ENCODE results near the gene PTPN23. TPM values are rescaled to one million over a fixed set of nuclear protein-coding genes. Genes with fewer than 3 reads are reported as not detected.

Gene PTPN23
- total RNA-seq: 48.5 TPM
- 12.6 TPM for polyA plus RNA-seq (ENCODE audit: insufficient read depth, low read depth, low replicate concordance)
- long read RNA-seq, donor 1, partial matches to known transcripts: 38 of 40 reads
- long read RNA-seq, donor 1, other reads (novel, unspliced or antisense): 0 of 40 reads
- long read RNA-seq, donor 2, partial matches to known transcripts: 18 of 27 reads
- long read RNA-seq, donor 2, other reads (novel, unspliced or antisense): 6 of 27 reads
- long read RNA-seq, donor 3, partial matches to known transcripts: 17 of 17 reads
- long read RNA-seq, donor 3, other reads (novel, unspliced or antisense): 0 of 17 reads
- long read RNA-seq, donor 4, full-length matches to known transcripts: 2 of 2 reads
- long read RNA-seq, donor 4, partial matches to known transcripts: 0 of 2 reads
- long read RNA-seq, donor 4, other reads (novel, unspliced or antisense): 0 of 2 reads
- long read RNA-seq, donor 5: 0 reads
- long read RNA-seq, donor 6: 0 reads
- long read RNA-seq, donor 7, partial matches to known transcripts: 9 of 11 reads
- long read RNA-seq, donor 7, other reads (novel, unspliced or antisense): 2 of 11 reads
- long read RNA-seq, donor 8, partial matches to known transcripts: 11 of 12 reads
- long read RNA-seq, donor 8, other reads (novel, unspliced or antisense): 0 of 12 reads
- long read RNA-seq, donor 9, partial matches to known transcripts: 5 of 7 reads
- long read RNA-seq, donor 9, other reads (novel, unspliced or antisense): 0 of 7 reads
- long read RNA-seq, donor 10, partial matches to known transcripts: 31 of 39 reads
- long read RNA-seq, donor 10, other reads (novel, unspliced or antisense): 5 of 39 reads

- H3K27me3 ChIP-seq (ENCODE audit: control insufficient read depth, insufficient read depth, low read length): no peaks in the 10 kb centered on the region
- intact Hi-C loops (cut with DNase I): no loop called here
- peak; percentile 38 for FAIRE-seq
These were observed at the start of gene PTPN23 for GRCh38 chr3:47380601-47381316. TSS of gene PTPN23 (plus strand) at chr3:47381021. CDS start at chr3:47381097, 76 bp downstream.

GRCh38 chr3:47333907-47334306, 46.9 kb upstream of the PTPN23 start:
- DNase-seq (no peak), FAIRE-seq (no peak)
- no peak overlapping the region for H3K27ac ChIP-seq (ENCODE audit: low read depth in 2 of 2, low read length in 2 of 2)
- peaks cover 2 to 46% (median 35%) of the 10 kb centered on the region in 3 donors for H3K36me3 ChIP-seq (ENCODE audit: control insufficient read depth in 2 of 3, insufficient read depth in 3 of 3, low read length in 3 of 3)
- intact Hi-C loops (cut with DNase I): no loop called here
- no peaks in the 10 kb centered on the region for H3K4me1 ChIP-seq (ENCODE audit: control insufficient read depth in 2 of 3, insufficient read depth in 2 of 3, low read depth in 1 of 3, low read length in 3 of 3)
- TF ChIP-seq CTCF (IDR thresholded peaks at IDR 0.05; ENCODE audit: borderline replicate concordance, extremely low read depth, insufficient read depth): no peak
- no peaks in the 10 kb centered on the region for H3K9me3 ChIP-seq (ENCODE audit: control insufficient read depth in 2 of 3, insufficient read depth in 1 of 3, low read length in 3 of 3)
- no peak overlapping the region for H3K9ac ChIP-seq (ENCODE audit: low read length in 3 of 3)
- no peak overlapping the region for H3K4me3 ChIP-seq (ENCODE audit: low read length in 3 of 3)
- H3K27me3 ChIP-seq (ENCODE audit: control insufficient read depth, insufficient read depth, low read length): no peaks in the 10 kb centered on the region

More at GRCh38 chr3:47380601-47381316, at the start of gene PTPN23:
- peak within 1 kb of the TSS; percentile 70 to 100 (median 93) for H3K9ac ChIP-seq (ENCODE audit: low read length in 3 of 3)
- H3K9me3 ChIP-seq (ENCODE audit: control insufficient read depth in 2 of 3, insufficient read depth in 1 of 3, low read length in 3 of 3): no peaks in the 10 kb centered on the region
- peak within 1 kb of the TSS; percentile 96 to 98 for H3K27ac ChIP-seq (ENCODE audit: low read depth in 2 of 2, low read length in 2 of 2)
- peak within 1 kb of the TSS; percentile 85 to 93 (median 87) for H3K4me3 ChIP-seq (ENCODE audit: low read length in 3 of 3)
- H3K36me3 ChIP-seq (ENCODE audit: control insufficient read depth in 2 of 3, insufficient read depth in 3 of 3, low read length in 3 of 3): no peaks in the 10 kb centered on the region
- TF ChIP-seq CTCF (IDR thresholded peaks at IDR 0.05; ENCODE audit: borderline replicate concordance, extremely low read depth, insufficient read depth): no peak
- H3K4me1 ChIP-seq (ENCODE audit: control insufficient read depth in 2 of 3, insufficient read depth in 2 of 3, low read depth in 1 of 3, low read length in 3 of 3): peaks cover 0 to 19% (median 3%) of the 10 kb centered on the region in 3 donors
- DNase-seq: peak; percentile 100

- Histone ChIP-seq H3K9ac (ENCODE audit: low read length in 3 of 3) (peak overlapping the region in 1 of 3 donors; percentile 19), H3K4me1 (ENCODE audit: control insufficient read depth in 2 of 3, insufficient read depth in 2 of 3, low read depth in 1 of 3, low read length in 3 of 3) (no peaks in the 10 kb centered on the region), H3K36me3 (ENCODE audit: control insufficient read depth in 2 of 3, insufficient read depth in 3 of 3, low read length in 3 of 3) (peaks cover 2 to 45% (median 42%) of the 10 kb centered on the region in 3 donors), H3K27ac (ENCODE audit: low read depth in 2 of 2, low read length in 2 of 2) (no peak overlapping the region), H3K4me3 (ENCODE audit: low read length in 3 of 3) (no peak overlapping the region), H3K27me3 (ENCODE audit: control insufficient read depth, insufficient read depth, low read length) (no peaks in the 10 kb centered on the region), H3K9me3 (ENCODE audit: control insufficient read depth in 2 of 3, insufficient read depth in 1 of 3, low read length in 3 of 3) (no peaks in the 10 kb centered on the region)
- FAIRE-seq (no peak), DNase-seq (no peak)
- no peak for TF ChIP-seq CTCF (IDR thresholded peaks at IDR 0.05; ENCODE audit: borderline replicate concordance, extremely low read depth, insufficient read depth)
- intact Hi-C loops (cut with DNase I): no loop called here
These were observed 43.2 kb upstream of the PTPN23 start for GRCh38 chr3:47337656-47338055.
